ENCODE measurements around the gene SLIT3.

Gene SLIT3

GRCh38 chr5:168756453-168757391 lies 544.2 kb downstream of the SLIT3 start:
- TF ChIP-seq CTCF (IDR thresholded peaks at IDR 0.05; ENCODE audit: low read depth, low read length) (no peak), POLR2A (IDR thresholded peaks at IDR 0.05; ENCODE audit: extremely low read depth, insufficient read length) (no peak), MAX (IDR thresholded peaks at IDR 0.05; ENCODE audit: low read depth, low read length) (no peak)
- no peak for DNase-seq (ENCODE audit: low read depth)
- H3K4me3 ChIP-seq (ENCODE audit: low read depth, low read length) = no peak overlapping the region

GRCh38 chr5:168755548-168756093 lies 545.3 kb downstream of the SLIT3 start:
- TF ChIP-seq POLR2A (IDR thresholded peaks at IDR 0.05; ENCODE audit: extremely low read depth, insufficient read length) (no peak), MYC (IDR thresholded peaks at IDR 0.05; ENCODE audit: low read depth, low read length) (no peak), CTCF (IDR thresholded peaks at IDR 0.05; ENCODE audit: low read depth, low read length) (no peak), MAX (IDR thresholded peaks at IDR 0.05; ENCODE audit: low read depth, low read length) (no peak)
- H3K4me3 ChIP-seq (ENCODE audit: low read depth, low read length) = no peak overlapping the region
- DNase-seq (ENCODE audit: low read depth) = no peak

GRCh38 chr5:168753691-168754254 lies 547.2 kb downstream of the SLIT3 start:
- DNase-seq (ENCODE audit: low read depth) = no peak
- no peak overlapping the region for H3K4me3 ChIP-seq (ENCODE audit: low read depth, low read length)
- TF ChIP-seq CTCF (IDR thresholded peaks at IDR 0.05; ENCODE audit: low read depth, low read length) = no peak
- no peak for TF ChIP-seq MAX (IDR thresholded peaks at IDR 0.05; ENCODE audit: low read depth, low read length)
- no peak for TF ChIP-seq MYC (IDR thresholded peaks at IDR 0.05; ENCODE audit: low read depth, low read length)
- no peak for TF ChIP-seq POLR2A (IDR thresholded peaks at IDR 0.05; ENCODE audit: extremely low read depth, insufficient read length)

- no peak overlapping the region for H3K4me3 ChIP-seq (ENCODE audit: low read depth, low read length)
- DNase-seq (ENCODE audit: low read depth) = no peak
- TF ChIP-seq MYC (IDR thresholded peaks at IDR 0.05; ENCODE audit: low read depth, low read length) (no peak), MAX (IDR thresholded peaks at IDR 0.05; ENCODE audit: low read depth, low read length) (no peak), CTCF (IDR thresholded peaks at IDR 0.05; ENCODE audit: low read depth, low read length) (no peak), POLR2A (IDR thresholded peaks at IDR 0.05; ENCODE audit: extremely low read depth, insufficient read length) (no peak)
Observed at GRCh38 chr5:168752416-168753190, 548.3 kb downstream of the SLIT3 start.

GRCh38 chr5:168752012-168752411 lies 548.9 kb downstream of the SLIT3 start:
- no peak for TF ChIP-seq POLR2A (IDR thresholded peaks at IDR 0.05; ENCODE audit: extremely low read depth, insufficient read length)
- no peak for TF ChIP-seq MAX (IDR thresholded peaks at IDR 0.05; ENCODE audit: low read depth, low read length)
- TF ChIP-seq MYC (IDR thresholded peaks at IDR 0.05; ENCODE audit: low read depth, low read length) = no peak
- no peak for TF ChIP-seq CTCF (IDR thresholded peaks at IDR 0.05; ENCODE audit: low read depth, low read length)
- no peak overlapping the region for H3K4me3 ChIP-seq (ENCODE audit: low read depth, low read length)
- no peak for DNase-seq (ENCODE audit: low read depth)

All from NB4 (cell line).